HEK293T (cell line): Measurements from ENCODE around the gene NDOR1.

Experiments
- ELF4 ChIP-seq: fragments of 450-650 bp; IDR thresholded peaks from 2 replicates; pipeline ENCODE4 v1.6.1; 2017; ENCODE audit warnings: antibody characterized with exemption
- FOXK2 ChIP-seq: fragments of 450-650 bp; IDR thresholded peaks from 2 replicates; pipeline ENCODE4 v1.6.1; 2016; ENCODE audit warnings: mild to moderate bottlenecking
- LEF1 ChIP-seq: fragments of 450-650 bp; IDR thresholded peaks from 2 replicates; pipeline ENCODE4 v1.6.1; 2017; ENCODE audit warnings: mild to moderate bottlenecking, borderline replicate concordance
- SP1 ChIP-seq: fragments of 450-650 bp; IDR thresholded peaks from 2 replicates; pipeline ENCODE4 v1.6.1; 2017
- SUZ12 ChIP-seq: fragments of 450-650 bp; IDR thresholded peaks from 2 replicates; pipeline ENCODE4 v1.6.1; 2016; ENCODE audit warnings: mild to moderate bottlenecking
- TARDBP ChIP-seq: fragments of 450-650 bp; IDR thresholded peaks from 2 replicates; pipeline ENCODE4 v1.6.1; 2016
- ZNF384 ChIP-seq: fragments of 450-650 bp; IDR thresholded peaks from 2 replicates; pipeline ENCODE4 v1.6.1; 2016

DNA sequence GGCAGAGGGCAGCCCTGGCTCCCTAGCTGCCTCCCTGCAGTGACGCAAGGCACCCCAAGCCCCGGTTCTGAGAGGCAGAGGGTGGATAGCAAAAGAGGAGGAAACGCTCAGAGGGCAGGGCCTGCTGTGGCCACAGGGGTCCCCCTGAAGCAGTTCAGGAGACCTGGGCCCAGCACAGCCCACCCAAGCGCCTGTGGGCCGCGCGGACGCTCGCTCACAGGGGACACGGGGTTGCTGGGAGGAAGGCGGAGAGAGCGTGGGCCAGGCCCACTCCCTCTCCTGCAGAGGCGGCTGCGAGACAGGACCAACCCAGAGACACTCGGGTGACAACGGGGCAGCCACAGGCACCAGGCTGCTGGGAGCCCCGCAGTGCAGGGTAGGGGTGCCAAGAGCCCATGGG, 25.7 kb upstream of the NDOR1 start:
- TF ChIP-seq FOXK2 (no peak), SUZ12 (no peak), ELF4 (no peak), SP1 (no peak), ZNF384 (no peak), TARDBP (no peak), LEF1 (no peak)
